Measurements from ENCODE around the gene HSD17B2.

DNA sequence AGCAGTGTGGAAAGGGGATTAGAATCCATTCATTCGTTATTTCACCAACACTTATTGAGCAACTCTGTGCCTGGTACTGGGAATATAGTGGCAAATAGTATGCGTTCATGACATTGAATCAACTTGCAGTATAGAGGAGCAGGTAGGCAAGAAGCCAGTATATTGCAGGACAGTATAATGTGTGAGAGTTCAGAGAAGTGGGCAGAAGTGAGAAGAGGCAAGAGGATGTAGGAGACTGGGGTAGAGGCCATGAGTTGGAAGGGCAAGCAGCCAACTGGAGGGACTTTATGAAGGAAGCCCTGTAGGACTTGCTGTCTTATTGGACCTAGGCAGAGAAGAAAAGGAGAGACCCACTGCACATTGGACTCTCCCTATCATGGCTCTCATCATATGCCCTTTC is 12.3 kb downstream of the HSD17B2 start:
- TF ChIP-seq, protein P1, sequence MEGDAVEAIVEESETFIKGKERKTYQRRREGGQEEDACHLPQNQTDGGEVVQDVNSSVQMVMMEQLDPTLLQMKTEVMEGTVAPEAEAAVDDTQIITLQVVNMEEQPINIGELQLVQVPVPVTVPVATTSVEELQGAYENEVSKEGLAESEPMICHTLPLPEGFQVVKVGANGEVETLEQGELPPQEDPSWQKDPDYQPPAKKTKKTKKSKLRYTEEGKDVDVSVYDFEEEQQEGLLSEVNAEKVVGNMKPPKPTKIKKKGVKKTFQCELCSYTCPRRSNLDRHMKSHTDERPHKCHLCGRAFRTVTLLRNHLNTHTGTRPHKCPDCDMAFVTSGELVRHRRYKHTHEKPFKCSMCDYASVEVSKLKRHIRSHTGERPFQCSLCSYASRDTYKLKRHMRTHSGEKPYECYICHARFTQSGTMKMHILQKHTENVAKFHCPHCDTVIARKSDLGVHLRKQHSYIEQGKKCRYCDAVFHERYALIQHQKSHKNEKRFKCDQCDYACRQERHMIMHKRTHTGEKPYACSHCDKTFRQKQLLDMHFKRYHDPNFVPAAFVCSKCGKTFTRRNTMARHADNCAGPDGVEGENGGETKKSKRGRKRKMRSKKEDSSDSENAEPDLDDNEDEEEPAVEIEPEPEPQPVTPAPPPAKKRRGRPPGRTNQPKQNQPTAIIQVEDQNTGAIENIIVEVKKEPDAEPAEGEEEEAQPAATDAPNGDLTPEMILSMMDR (conservative IDR thresholded peaks at IDR 0.05; ENCODE audit: low read depth, low read length) = no peak
- TF ChIP-seq MXI1 (IDR thresholded peaks at IDR 0.05; ENCODE audit: borderline replicate concordance, low read depth, low read length) (no peak), POLR2A (IDR thresholded peaks at IDR 0.05; ENCODE audit: low read depth, low read length) (no peak), RCOR1 (IDR thresholded peaks at IDR 0.05; ENCODE audit: insufficient replicate concordance, low read length) (no peak), MAZ (IDR thresholded peaks at IDR 0.05; ENCODE audit: borderline replicate concordance, low read depth, low read length) (no peak), CHD1 (IDR thresholded peaks at IDR 0.05; ENCODE audit: low read depth, low read length) (no peak), RAD21 (IDR thresholded peaks at IDR 0.05; ENCODE audit: low read length) (no peak), MAFK (IDR thresholded peaks at IDR 0.05; ENCODE audit: low read depth, low read length) (no peak), RFX5 (IDR thresholded peaks at IDR 0.05; ENCODE audit: low read depth, low read length) (no peak), FOS (IDR thresholded peaks at IDR 0.05; ENCODE audit: low read depth, low read length) (no peak)
- TF ChIP-seq, protein P2, sequence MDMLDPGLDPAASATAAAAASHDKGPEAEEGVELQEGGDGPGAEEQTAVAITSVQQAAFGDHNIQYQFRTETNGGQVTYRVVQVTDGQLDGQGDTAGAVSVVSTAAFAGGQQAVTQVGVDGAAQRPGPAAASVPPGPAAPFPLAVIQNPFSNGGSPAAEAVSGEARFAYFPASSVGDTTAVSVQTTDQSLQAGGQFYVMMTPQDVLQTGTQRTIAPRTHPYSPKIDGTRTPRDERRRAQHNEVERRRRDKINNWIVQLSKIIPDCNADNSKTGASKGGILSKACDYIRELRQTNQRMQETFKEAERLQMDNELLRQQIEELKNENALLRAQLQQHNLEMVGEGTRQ (IDR thresholded peaks at IDR 0.05; ENCODE audit: low read depth, low read length) = no peak

All from IMR-90 (cell line).